OCI-M2 (cell line): Measurements from ENCODE around the gene F2RL2.

Experiments used
- DNase-seq: peaks from one replicate; lab custom pipeline; 2025; ENCODE audit not compliant: unreplicated experiment; lab: John Stamatoyannopoulos, UW

The F2RL2 gene

DNA sequence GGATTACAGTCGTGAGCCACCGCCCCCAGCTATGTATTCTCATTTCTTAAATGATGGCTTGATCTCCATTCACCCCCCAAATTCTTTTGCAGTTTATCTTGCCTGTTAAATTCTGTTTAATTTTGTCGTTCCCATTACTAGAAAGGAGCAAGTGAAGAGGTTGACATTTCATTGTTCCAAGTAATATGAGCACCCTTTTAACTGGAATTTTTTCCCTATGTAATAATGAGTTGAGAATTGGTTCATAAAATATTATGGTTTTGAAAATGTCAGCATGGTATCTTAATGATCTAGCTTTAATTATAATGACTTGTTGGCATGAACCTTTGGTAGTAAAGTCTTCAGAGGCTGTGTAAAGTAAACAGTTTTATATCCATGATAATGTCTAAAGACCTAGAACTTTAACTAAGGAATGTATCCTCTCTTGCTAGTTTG is 37.4 kb downstream of the F2RL2 start:
- no peak for DNase-seq

DNA sequence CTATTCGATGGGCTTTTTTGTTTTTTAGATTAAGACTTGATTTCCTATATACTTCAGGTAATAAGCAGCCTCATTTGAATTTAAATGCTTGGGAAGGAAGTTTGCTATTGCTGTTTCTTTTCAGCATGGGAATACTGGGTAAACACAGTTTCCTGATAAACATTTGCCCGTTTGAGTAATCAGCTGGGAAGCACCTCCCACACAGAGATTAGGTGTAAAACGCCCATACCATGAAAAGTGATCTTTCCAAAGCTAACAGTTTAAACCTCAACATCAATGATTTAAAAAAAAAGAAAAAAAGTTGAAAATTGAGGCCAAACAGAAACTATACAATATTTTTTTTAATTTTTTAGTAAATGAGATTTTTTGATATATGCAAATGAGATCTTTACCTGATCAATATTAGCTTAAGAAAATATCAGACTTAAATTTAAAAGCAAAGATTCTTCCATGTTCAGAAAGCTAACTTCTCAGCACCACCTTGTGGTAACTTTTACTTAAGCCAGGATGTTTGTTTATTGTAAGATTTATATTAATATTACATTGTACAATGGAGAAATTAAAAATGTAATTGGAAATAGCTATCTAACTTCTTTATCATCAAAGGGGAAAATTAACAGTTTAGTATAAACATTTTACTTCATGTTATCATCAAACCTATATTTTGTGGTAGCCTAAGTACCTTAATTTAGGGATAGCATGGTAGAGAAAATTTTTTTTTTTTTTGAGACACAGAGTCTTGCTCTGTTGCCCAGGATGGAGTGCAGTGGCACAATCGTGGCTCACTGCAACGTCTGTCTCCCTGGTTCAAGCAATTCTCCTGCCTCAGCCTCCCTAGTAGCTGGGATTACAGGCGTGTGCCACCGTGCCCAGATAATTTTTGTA is 39.8 kb downstream of the F2RL2 start:
- no peak for DNase-seq

DNA sequence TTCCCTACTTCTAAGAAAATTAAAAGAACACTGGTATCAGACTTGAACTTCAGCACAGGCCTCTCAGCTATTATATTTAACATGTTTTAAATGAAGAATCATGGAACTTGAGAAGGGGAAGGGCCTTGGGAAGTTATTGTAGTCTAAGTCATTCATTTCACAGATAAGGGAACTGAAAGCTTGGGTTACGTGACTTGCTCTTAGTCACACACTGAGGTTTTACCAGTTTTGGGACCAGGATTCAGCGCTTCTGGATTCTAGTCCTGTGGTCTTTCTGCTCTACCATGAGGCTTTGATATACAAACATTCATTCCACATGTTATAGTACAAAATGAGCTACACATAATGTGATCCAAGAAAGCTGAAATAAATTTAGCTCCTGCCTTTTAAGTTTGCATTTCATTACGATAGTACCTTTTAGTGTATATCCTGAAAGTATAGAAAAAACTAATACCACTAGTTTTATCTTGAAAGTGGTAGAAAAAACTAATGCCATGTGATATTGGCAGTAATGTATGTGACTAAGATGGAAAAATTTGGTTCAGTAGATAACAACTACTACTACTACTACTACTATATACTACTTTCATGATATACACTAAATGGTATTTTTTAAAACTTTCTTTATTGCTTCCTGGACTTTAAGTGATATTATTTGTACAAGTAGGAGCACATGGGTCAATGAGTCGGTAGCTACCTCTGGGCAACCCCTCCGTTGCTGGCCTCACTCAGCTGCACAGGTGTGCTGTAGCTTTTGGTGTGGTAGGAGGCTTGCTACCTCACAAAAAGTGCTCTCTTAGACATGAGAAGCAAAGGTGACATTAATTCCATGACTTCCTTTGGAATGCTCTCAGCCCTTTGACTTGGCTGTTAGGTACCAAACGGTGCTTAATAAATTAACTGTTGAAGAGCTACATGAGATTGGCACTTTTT is 40.7 kb downstream of the F2RL2 start:
- DNase-seq: no peak

GRCh38 chr5:76580981-76581380 is 42.2 kb downstream of the F2RL2 start:
- no peak for DNase-seq

DNA sequence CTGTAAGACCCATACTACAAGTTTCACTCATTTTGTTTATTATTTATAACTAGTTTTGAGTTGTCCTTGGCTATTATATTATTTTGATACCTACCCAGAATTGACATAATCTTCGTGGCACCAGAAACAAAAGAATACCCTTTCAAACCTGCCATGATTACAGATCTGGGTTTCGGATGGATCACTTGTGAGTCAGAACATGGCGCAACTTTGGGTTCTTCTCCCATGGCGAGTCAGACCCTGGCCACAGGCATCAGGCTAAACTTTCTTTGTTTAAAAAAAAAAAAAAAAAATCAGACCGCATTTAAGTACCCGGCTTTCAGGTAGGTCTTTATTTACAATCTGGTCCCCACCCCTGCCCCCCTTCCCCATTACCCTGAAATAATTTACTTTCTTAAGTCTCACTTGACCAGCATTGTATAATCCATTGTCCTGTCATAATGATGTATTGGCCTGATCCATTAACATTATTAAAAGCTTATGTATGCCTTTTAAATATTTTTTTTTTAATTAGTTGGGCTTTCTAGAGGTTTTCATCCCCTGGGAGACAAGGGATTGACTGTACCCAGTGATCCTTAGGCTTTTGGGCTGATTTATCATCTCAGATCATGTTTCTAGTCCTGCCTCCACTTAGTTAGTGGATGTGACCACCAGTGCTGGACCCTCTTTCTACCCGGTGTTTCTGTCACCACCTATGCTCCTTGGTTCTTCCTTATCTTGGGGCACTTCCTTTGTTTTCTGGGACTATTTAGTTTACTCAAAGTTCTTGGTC is 43.9 kb downstream of the F2RL2 start:
- no peak for DNase-seq

GRCh38 chr5:76576996-76577395 is 46.2 kb downstream of the F2RL2 start:
- no peak for DNase-seq

DNA sequence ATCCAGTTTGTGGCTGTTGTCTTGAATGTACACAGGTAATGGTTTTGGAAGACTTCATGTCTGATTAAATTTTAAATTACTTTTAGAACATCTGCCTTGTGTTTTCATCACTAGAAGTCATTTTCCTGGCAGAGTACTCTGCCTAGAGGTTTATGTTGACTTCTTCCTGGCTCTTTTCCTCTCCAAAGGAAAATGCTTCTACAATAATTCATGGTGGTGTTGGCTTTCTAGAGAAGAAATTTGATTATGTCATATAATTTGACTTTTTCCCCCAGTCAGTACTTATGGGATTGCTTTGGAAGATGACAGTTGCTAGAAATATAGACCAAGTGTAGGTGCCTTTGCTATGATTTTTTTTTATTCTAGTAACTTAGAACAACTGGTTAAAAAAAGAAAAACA is 46.8 kb downstream of the F2RL2 start:
- DNase-seq: no peak

DNA sequence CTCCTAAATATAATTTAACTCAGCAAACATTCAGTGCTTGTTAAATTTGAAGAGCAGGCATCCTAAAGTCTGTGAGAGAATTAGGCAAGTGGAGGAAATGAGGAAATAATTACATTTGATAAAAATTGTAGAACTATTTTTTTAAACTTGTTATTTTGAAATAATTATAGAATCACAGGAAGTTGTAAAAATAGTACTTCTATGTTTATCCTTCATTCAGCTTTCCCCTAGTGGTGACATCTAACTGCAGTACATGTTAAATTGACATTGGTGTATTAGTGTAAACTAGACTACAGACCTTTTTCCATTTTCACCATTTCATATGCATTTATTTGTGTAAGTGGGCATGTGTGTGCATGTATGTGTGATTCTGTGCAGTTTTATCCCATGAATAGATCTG is 51.6 kb downstream of the F2RL2 start:
- no peak for DNase-seq

GRCh38 chr5:76570153-76570552 is 53.0 kb downstream of the F2RL2 start:
- DNase-seq: no peak
